K562 (cell line): ENCODE results near the gene PDE1C. TPM values are rescaled to one million over a fixed set of nuclear protein-coding genes. Genes with fewer than 3 reads are reported as not detected.

ENCODE experiments used
- ATAC-seq: fragments of 200-7000 bp; cut with Tn5 transposase; 3 replicates; pipeline ENCODE4 v1.9.1; 2020; ENCODE audit warnings: moderate library complexity
- BruUV-seq: library from RNA; stranded (reverse); fragments of 400-500 nt; replicated peaks from 2 replicates; lab custom pipeline; 2021; lab: Mats Ljungman, UMichigan
- CTCF ChIA-PET: fragments of 300-600 bp; formaldehyde crosslinking; extraction: SDS; loops from one replicate; lab custom pipeline; 2021; ENCODE audit warnings: low intra/inter-chr PET ratio; lab: Yijun Ruan, JAX
- POLR2A ChIA-PET: fragments of 300-600, 350-650 bp; sonication (Branson Sonifier 250); formaldehyde crosslinking; extraction: SDS; loops from one replicate; lab custom pipeline; 2021; ENCODE audit warnings: antibody characterized with exemption, inconsistent platforms; lab: Yijun Ruan, JAX
- DNase-seq, 4 experiments: peaks; one replicate each; pipeline versions ENCODE4 v3.0.0 to v3.0.0-alpha.2; 2011 to 2018; ENCODE audit warnings: low spot score in 3 of 4, mixed read lengths in 3 of 4; ENCODE audit errors: extremely low read depth in 1 of 4
- FAIRE-seq: peaks from 2 replicates; lab custom pipeline; 2011; peaks lifted over from hg19 to GRCh38; lab: Jason Lieb, UNC
- H2AFZ ChIP-seq: 2 replicates; pipeline ENCODE4 v1.6.0; 2011; ENCODE audit warnings: low read depth, low read length, control low read depth, inconsistent platforms
- H3K27ac ChIP-seq: fragments of 200-600 bp; 3 replicates; pipeline ENCODE4 v1.8.0; 2011; ENCODE audit warnings: low read depth, mild to moderate bottlenecking, control low read depth, inconsistent platforms, low read length, moderate library complexity, mixed read lengths; ENCODE audit errors: extremely low read depth
- H3K27me3 ChIP-seq, 2 experiments: fragments of 300-600 bp in 1 of 2; 2 replicates in 1 of 2; 3 replicates in 1 of 2; pipeline versions ENCODE4 v1.6.0 to v1.8.0; 2011; ENCODE audit warnings: inconsistent platforms in 2 of 2, low read length in 2 of 2, mild to moderate bottlenecking in 1 of 2, mixed read lengths in 1 of 2, moderate library complexity in 1 of 2; ENCODE audit not compliant: control insufficient read depth in 2 of 2, insufficient read depth in 2 of 2
- H3K36me3 ChIP-seq: fragments of 300-600 bp; 3 replicates; pipeline ENCODE4 v1.8.0; 2011; ENCODE audit warnings: mild to moderate bottlenecking, low read length, inconsistent platforms; ENCODE audit not compliant: control insufficient read depth, insufficient read depth
- H3K4me1 ChIP-seq, 2 experiments: fragments of 200-600 bp in 1 of 2; replicated peaks in 1 of 2; 2 replicates in 1 of 2; 3 replicates in 1 of 2; pipeline versions ENCODE4 v1.5.1 to v1.8.0; 2011; ENCODE audit warnings: inconsistent platforms in 2 of 2, low read length in 2 of 2, mild to moderate bottlenecking in 1 of 2, mixed read lengths in 1 of 2, moderate library complexity in 1 of 2; ENCODE audit not compliant: control insufficient read depth in 2 of 2, insufficient read depth in 2 of 2
- H3K4me2 ChIP-seq: 2 replicates; pipeline ENCODE4 v1.6.1; 2011; ENCODE audit warnings: low read length, control low read depth, inconsistent platforms, mixed read lengths; ENCODE audit not compliant: insufficient read depth
- H3K4me3 ChIP-seq: fragments of 200-600 bp; sonication (generic), shearing (Covaris generic); 2 replicates; pipeline ENCODE4 v1.5.1; 2016; ENCODE audit warnings: control low read depth, inconsistent platforms
- H3K79me2 ChIP-seq: fragments of 200-600 bp; 3 replicates; pipeline ENCODE4 v1.8.0; 2011; ENCODE audit warnings: low read length, inconsistent platforms; ENCODE audit not compliant: control insufficient read depth, insufficient read depth
- H3K9ac ChIP-seq, 2 experiments: 2 replicates each; pipeline versions ENCODE4 v1.6.0 to v1.6.1; 2011; ENCODE audit warnings: low read depth in 2 of 2, low read length in 2 of 2, control low read depth in 1 of 2, inconsistent platforms in 1 of 2, mild to moderate bottlenecking in 1 of 2, mixed read lengths in 1 of 2; ENCODE audit not compliant: insufficient read depth in 1 of 2
- H3K9me1 ChIP-seq: one replicate; pipeline ENCODE4 v1.6.0; 2011; ENCODE audit warnings: inconsistent platforms, mild to moderate bottlenecking, low read length, moderate library complexity; ENCODE audit not compliant: control insufficient read depth, insufficient read depth
- H3K9me3 ChIP-seq: replicated peaks from 2 replicates; pipeline ENCODE4 v1.5.1; 2011; ENCODE audit warnings: low read depth, low read length, inconsistent platforms; ENCODE audit not compliant: control insufficient read depth, insufficient read depth
- H4K20me1 ChIP-seq: replicated peaks from 2 replicates; pipeline ENCODE4 v1.6.1; 2011; ENCODE audit warnings: low read length, inconsistent platforms, mixed read lengths; ENCODE audit not compliant: control insufficient read depth, insufficient read depth
- CC2D1A ChIP-seq: fragments of 450-650 bp; IDR thresholded peaks from 2 replicates; pipeline ENCODE4 v1.6.1; 2017; ENCODE audit warnings: mild to moderate bottlenecking
- ID3 ChIP-seq, 2 experiments: fragments of 250-450 bp in 1 of 2; fragments of 450-650 bp in 1 of 2; sonication (Bioruptor Pico) in 1 of 2; IDR thresholded peaks; 2 replicates each; pipeline versions ENCODE4 v1.6.1 to v1.8.0; 2016 to 2021; ENCODE audit warnings: mild to moderate bottlenecking in 2 of 2, moderate library complexity in 2 of 2, missing compliant biosample characterization in 1 of 2, missing genetic modification characterization in 1 of 2
- SIN3B ChIP-seq: fragments of 450-650 bp; IDR thresholded peaks from 2 replicates; pipeline ENCODE4 v1.6.1; 2017; ENCODE audit warnings: low read depth, mild to moderate bottlenecking, moderate library complexity
- SREBF1 ChIP-seq: fragments of 150-350 bp; IDR thresholded peaks from 2 replicates; pipeline ENCODE4 v1.6.1; 2014; ENCODE audit warnings: antibody characterized with exemption, low read depth, low read length, borderline replicate concordance
- THAP12 ChIP-seq: fragments of 250-450 bp; sonication (Bioruptor Pico); IDR thresholded peaks from 2 replicates; pipeline ENCODE4 v1.9.0; 2021; ENCODE audit warnings: mild to moderate bottlenecking, inconsistent platforms
- UBTF ChIP-seq, 2 experiments: IDR thresholded peaks; 2 replicates each; pipeline ENCODE4 v1.6.1; 2012; ENCODE audit warnings: improper control_type of control experiment in 2 of 2, low read depth in 2 of 2, low read length in 2 of 2, borderline replicate concordance in 1 of 2
- WGBS: fragments of 100-300 bp; shearing (Covaris generic); methylation state at CpG from one replicate; pipeline ENCODE4 v1.1.6; 2016; ENCODE audit warnings: low coverage, mixed read lengths; ENCODE audit not compliant: insufficient coverage; ENCODE audit errors: missing lambda C conversion rate; 5-methylcytosine and 5-hydroxymethylcytosine counted together
- in situ Hi-C: fragments of 300-500 bp; cut with MboI; formaldehyde crosslinking; loops from 4 replicates; pipeline ENCODE4 v1.15.0; 2018; ENCODE audit warnings: inconsistent platforms, mixed read lengths
- intact Hi-C: fragments of 100-400 bp; cut with micrococcal nuclease; formaldehyde crosslinking; loops from 2 replicates; pipeline ENCODE4 v1.14.2; 2022
- polyA plus RNA-seq, 8 experiments: library from polyadenylated mRNA; depleted of rRNA in 4 of 8; stranded (reverse) in 5 of 8; unstranded in 3 of 8; fragments of >200 nt; fragmentation: Nextera tagmentation in 2 of 8; fragmentation: Illumina TruSeq in 1 of 8; extraction: Ambion mirVana in 2 of 8; extraction: Trizol in 1 of 8; gene quantifications; 2 replicates each; pipeline versions ENCODE4 v1.2.1 to v1.2.3, GENCODE V29; 2011 to 2014; ENCODE audit warnings: inconsistent platforms in 1 of 8, missing spikeins in 1 of 8
- total RNA-seq, 7 experiments: library from RNA; depleted of rRNA in 6 of 7; stranded (reverse); fragments of >200 nt in 6 of 7; fragmentation: Illumina TruSeq in 2 of 7; extraction: Trizol in 2 of 7; gene quantifications; 2 replicates each; pipeline versions ENCODE4 v1.2.1 to v1.2.3, GENCODE V29; 2011 to 2021; ENCODE audit warnings: low replicate concordance in 1 of 7

PDE1C gene
- total and polyA plus RNA-seq, 9 of the 15 experiments (the other 6 are each of a cell fraction or from before 2014, with no cell fraction given) = under 0.01 to 0.01 TPM; not detected in 7

- 2% methylated on average over 6 of the region's 6 CpGs for WGBS
- no TSS peak for BruUV-seq
- DNase-seq = no peak
- no peak for FAIRE-seq
- ChIA-PET POLR2A (no interaction called here), CTCF (no interaction called here)
- Histone ChIP-seq H3K9ac (no peak overlapping the region), H4K20me1 (no peaks in the 10 kb centered on the region), H3K4me1 (no peaks in the 10 kb centered on the region), H3K27me3 (no peaks in the 10 kb centered on the region), H3K4me3 (no peak overlapping the region), H3K4me2 (no peak overlapping the region), H3K9me3 (no peaks in the 10 kb centered on the region), H3K79me2 (no peaks in the 10 kb centered on the region), H3K9me1 (no peaks in the 10 kb centered on the region), H3K36me3 (no peaks in the 10 kb centered on the region), H3K27ac (no peak overlapping the region), H2AFZ (no peak overlapping the region)
- no peak for ATAC-seq
- TF ChIP-seq SREBF1 = no peak
- no peak for TF ChIP-seq SIN3B
- no peak for TF ChIP-seq ID3 (CRISPR knock-in tag; IDR thresholded peaks at IDR 0.05)
- TF ChIP-seq ID3 (tag; IDR thresholded peaks at IDR 0.05) = no peak
- no peak for TF ChIP-seq CC2D1A
- no peak for TF ChIP-seq UBTF (IDR thresholded peaks at IDR 0.05; ENCODE audit: borderline replicate concordance in 1 of 2, low read depth in 2 of 2, low read length in 2 of 2)
- TF ChIP-seq THAP12 (CRISPR knock-in tag) = no peak
- in situ Hi-C loops (no loop called here), intact Hi-C loops (no loop called here)
Measured at GRCh38 chr7:31981874-31982390, 88.3 kb downstream of the PDE1C start.
